ENCODE results near the gene PTPRO.

PTPRO gene

DNA sequence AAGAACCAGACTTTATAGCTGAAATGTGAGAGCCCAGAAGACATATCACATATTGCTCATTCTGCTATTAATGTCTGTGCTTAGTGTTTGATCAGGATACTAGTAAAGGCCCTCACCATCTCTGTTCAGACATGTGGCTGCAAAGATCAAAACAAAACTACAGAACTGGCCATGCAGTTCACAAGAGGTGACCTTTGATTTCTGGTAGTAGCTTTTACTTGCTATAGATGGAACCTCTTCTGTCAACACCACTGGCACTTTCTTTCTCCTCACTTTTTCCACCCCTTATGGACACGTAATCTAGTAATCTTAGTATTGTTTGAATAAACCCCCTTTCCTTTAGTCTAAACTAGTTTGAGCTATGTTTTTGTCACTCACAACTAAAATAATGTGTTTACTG is 252.0 kb downstream of the PTPRO start:
- DNase-seq = no peak

GRCh38 chr12:15575671-15576541 is 253.6 kb downstream of the PTPRO start:
- DNase-seq = no peak

DNA sequence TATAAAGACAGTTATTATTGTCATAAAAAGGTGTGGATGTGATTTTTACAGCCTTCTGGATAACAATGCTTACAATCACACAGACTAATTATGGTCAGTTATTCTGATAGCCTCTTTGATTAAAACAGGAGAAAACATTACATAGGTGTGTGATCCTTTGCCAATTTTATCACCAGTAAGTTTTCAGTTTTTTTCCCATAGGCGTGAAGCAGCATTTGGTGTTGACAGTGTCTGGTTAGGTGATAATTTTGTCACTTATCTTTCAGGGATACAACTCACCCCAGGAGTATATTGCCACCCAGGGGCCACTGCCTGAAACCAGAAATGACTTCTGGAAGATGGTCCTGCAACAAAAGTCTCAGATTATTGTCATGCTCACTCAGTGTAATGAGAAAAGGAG is 258.1 kb downstream of the PTPRO start:
- no peak for DNase-seq

DNA sequence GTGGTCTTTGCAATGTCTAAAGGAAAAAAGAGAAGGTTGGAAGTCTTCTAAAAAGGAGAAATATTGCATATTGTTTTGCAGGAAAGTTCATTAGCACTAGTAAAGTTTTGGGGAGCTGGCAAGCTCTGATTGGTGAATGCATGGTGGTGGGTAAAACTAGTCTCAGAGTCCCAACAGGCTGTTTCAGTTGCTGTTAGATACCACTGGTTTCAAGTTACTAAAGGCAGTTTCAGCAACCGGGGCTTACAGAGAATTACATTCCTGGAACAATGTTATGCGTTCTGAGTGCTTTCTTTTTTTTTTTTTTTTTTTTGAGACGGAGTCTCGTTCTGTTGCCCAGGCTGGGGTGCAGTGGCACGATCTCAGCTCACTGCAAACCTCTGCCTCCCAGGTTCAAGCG is 258.7 kb downstream of the PTPRO start:
- no peak for DNase-seq

GRCh38 chr12:15583804-15584203 is 261.5 kb downstream of the PTPRO start:
- DNase-seq = no peak

DNA sequence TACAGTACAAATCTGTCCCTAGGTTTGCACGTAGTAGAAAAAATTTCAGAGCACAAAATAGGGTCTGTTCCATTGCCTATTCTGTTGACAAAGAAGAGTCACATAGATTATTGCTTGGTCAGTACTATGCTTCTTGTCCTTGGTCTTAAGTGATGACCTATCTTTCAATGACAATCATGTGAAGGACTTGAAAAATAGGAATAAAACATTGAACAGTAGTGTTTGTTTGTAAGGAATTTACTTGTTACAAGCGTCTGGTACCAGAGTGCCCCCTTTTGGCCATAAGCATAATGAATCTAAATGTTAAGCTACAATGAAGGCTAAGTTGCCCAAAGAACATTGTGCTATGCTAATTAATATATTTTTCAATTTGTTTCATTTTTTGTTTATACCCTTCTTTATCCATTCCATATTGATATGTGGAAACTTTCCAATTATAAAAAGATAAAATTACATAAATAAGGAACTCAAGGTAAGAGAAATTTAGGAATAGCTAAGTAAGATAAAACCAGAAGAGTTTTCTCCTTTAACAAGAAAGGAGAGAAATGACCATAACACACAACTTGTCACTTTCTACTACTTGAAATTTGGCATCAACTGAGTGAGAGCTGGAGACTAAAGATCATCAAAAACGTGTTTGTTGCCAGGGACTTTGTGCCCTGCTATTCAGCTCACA is 262.2 kb downstream of the PTPRO start:
- no peak for DNase-seq

DNA sequence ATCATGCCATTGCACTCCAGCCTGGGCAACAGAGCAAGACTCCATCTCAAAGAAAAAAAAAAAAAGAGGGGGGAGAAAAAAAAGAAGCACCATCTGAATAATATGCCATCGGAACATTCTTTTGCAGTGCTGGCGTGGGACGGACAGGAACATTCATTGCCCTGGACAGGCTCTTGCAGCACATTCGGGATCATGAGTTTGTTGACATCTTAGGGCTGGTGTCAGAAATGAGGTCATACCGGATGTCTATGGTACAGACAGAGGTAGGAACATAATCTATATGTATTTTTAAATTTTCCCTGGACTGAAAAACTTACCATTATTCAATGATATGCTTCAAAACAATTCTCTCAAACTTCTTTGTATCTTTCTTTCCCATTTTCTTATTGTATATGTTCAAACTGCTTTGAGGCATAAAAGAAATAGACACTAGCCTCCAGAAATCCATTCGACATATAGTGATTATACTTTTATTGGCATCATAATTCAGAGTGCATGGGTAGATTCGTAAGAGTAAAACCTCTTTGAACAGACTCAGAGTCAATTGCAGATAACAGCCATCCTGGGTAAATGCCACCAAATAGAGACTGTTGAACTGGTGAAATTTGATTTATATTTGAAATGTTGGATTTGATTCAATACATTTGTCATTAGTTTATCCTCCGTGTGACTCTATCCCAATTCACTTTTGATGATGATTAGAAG is 267.2 kb downstream of the PTPRO start:
- DNase-seq = no peak

GRCh38 chr12:15590180-15590826 is 268.0 kb downstream of the PTPRO start:
- DNase-seq = peak; percentile 17

DNA sequence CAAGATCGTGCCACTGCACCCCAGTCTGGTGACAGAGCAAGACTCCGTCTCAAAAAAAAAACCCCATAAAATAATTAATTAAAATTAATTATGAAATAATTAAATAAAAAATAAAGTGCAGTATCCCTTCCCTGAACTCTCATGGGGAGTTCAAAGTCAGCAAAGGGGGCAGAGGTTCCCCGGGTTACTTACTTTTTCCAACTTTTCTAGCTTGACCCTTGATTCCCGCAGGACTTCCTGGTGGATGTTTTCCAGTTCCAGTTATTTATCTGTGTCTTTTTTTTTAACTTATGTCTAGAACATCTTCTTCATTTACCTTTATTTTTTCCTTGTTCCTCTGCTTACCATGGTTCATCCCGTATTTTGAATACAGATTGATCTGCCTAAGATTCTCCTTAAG is 269.5 kb downstream of the PTPRO start:
- DNase-seq = no peak

DNA sequence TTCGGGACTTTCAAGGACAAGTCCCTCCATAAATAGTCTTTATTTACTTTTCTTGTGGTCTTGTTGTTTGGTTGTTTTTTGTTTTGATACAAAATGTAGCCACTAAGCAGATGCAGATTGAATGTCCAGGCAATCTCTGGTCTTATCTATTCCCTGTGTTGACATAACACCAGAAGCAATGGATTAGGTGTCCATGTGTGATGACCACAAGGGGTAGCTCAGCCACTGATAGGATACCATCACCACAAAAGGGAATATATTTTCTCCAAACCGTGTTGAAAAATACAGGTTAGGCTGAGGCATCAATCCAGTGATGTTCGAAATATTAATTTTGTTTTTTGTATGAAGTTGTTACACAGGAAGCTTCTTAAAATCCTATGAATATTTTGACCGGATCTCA is 270.6 kb downstream of the PTPRO start:
- DNase-seq = no peak

DNA sequence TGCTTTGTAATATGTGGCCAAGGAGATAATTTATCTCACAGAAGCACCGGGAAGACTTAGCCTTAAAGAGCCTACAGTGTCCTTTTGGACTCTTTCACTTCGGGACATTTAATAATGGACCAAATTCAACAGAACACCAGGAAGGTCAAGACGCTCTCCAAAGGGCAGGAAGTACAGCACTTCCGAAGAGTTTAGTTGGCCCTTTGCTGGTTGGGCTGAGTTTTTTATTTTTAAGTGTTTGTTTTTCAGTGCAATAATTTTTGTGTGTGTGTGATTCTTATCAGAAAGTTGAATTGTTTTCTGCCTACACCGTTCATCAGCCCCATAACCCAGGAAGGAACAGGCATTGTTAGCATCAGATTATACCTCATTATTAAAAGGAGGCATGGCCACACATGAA is 273.9 kb downstream of the PTPRO start:
- no peak for DNase-seq

DNA sequence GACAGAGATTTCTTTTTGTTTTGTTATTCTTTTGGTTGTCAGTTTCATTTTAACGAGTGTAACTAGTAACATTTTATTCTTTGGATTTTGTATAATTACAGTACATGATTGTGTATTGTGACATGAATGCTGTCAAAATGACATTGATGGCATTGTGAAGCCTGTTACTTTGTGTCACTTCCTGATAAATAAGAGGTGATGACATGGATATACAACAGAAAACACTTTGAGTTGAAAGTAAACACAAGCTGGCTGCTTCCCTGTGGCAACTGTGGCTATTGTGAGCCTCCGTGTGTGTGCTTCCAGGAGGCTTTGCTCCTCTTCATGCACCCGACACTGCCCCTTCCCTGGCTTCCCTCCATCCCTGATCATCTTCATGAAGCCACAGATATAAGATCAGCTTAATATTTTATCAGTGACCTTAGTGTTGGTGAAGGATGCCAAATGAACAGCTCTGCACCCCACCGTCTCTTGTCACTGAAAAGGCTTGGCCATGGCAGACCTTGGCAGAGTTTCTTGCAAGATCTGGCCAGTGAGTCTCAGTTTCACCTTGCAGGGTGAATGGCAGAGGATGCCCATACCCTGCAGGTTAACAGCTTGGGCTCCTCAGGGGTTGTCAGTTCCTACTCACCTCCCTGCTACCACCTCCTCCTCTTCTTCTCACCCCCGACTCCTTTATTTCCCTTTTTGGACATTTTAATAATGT is 275.0 kb downstream of the PTPRO start:
- DNase-seq = no peak

DNA sequence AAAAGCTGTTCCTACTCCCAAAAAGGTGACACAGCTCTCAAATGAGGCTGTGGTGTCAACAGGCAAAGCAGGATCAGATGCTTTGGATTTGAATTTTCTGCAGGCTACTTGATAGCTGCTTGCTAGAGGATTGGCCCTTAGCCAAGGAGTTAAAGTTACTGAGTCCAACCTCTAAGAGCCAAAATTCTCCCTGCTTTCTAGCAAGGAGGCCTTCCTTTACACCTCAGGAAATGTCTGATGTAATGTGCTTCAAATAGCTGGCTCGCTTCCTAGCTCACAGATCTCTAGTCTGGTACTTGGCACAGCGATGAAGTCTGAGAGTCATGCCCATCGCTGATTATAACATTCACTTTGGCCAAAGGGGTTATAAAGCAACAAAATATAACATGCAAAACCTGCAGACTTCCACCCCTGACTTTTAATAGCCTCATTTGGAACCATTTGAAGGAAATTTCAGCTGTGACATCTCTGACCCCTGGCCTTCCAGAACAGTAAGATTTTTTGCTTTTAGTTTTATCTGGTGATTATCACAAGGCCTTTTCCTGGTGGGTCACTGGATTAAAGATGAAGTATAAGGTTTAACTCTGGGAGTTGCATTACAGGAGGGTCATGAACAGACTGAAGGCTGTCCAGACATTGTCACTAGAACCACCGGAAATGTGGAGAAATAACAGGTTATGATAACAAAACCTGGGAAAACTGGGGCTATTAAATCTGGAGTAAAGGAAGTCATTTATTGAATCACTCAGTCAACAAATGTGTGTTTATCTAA is 277.1 kb downstream of the PTPRO start:
- no peak for DNase-seq

- no peak for DNase-seq
These were observed 278.1 kb downstream of the PTPRO start for GRCh38 chr12:15600223-15600935.

DNA sequence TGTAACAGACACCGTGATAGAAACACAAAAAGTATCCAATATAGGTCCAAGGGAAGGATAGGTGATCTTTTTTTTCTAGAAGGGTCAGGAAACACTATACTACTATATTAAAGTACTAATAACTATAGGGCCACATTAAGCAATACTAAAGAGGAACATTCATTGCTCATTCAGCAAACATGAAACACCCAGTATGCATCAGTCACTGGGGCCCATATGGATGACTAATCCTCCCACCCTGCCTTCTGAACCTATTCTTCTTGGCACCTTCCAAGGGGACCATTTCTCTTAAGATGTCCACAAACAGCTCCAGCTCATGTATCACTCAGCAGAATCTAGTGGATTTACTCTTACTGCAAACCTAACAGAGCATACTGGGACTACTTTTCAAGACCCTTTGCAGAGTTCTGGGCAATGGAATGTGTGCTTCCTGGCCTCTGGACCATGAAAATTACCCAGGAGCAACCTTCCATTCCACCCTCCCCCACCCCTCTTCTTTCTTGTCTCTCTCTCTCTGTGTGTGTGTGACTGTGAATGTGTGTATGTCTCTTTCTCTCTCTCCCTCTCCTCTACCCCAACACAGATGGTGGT is 279.0 kb downstream of the PTPRO start:
- DNase-seq = no peak

DNA sequence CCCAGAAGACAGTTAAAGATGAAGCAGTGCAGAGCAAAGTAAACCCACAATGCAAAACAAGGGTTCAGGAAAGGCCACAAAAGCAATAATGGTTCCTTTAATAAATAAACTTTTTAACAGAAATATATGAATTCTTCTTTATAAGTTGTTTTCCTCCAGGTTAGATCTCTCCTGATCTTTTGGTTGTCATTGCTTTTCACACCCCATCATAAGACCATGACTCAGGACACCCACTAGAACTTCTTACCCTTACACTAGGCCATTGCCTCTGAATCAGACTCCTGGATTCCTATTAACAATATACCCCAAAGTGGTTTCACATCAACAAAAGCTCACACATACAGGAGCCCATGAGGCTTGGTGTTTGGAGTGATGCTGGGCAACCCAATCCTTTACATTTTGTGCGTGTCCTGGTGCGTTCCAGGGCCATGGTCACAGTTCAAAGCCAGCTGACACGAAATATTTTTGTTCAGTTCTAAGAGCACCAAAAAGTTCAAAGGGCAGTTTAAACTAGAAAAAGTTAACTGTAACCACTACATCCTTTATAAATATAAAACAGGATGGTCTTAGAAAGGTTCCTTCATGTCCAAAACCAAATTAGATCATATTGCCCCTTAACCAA is 279.9 kb downstream of the PTPRO start:
- DNase-seq = no peak

DNA sequence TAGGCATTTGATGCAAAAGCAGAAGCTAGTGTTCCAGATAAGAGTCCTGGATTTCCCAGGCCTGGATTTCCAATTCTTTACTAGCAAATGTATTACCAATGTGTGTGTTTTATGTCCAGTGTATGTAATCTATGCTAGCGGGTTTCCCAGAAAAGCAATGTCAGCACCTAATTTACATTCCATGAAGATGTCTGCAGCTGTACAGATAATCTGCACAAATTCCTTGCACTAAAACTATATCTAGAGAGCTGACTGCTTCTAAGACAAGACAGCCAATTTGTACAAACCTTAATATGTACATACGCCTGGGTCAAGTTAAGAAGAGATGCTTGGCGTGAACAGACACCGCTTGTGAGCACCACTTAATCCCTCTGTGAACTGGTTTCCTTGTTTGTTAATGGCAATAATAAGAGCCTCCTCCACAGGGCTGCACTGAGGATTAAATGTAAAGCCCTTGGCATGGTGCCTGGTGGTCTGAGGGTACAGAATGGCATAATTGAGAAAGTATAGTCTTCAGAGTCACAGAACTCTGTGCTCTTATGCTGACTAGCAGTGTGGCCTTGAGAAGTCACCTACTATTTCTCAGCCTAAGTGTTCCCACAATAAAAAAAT is 281.3 kb downstream of the PTPRO start:
- DNase-seq = peak; percentile 13

DNA sequence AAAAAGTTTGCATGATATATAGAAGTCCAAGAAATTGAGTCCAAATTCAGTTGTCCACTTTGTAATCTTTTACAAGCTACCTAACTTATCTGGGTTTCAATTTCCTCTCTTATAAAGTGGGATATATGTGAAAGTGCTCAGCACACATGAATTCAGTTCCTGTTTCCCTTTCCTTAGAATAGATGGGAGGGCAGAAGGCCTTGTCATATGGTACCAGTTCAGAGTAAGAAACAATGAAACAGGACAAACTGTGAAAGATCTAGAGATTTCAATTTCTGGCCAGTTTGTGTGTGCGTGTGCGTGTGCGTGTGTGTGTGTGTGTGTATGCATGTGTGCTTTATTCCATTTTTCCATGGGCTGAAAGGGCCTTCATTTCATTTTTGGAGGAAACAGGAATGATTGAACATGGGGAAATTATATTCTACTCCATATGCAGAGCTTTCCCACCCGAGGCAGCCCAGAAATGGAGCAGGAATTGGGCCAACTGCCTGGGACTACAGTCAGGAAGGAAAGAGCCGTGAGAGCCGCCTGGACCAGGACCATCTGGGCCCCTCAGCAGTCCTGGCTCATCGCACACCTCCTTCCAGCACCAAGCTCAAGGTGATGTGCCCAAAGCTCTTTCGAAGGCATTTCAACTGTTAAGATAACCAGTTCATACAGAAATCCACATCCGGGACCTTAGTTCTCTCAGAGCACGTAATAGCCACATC is 283.7 kb downstream of the PTPRO start:
- DNase-seq = no peak

GRCh38 chr12:15608406-15608805 is 286.1 kb downstream of the PTPRO start:
- DNase-seq = no peak
